A549 treated with CORT108297 at 1 μM for 4 hours (cell line): ENCODE results near the gene CCM2L. TPM values are rescaled to one million over a fixed set of nuclear protein-coding genes. Genes with fewer than 3 reads are reported as not detected.

Experiments
- total RNA-seq: library from RNA; stranded (reverse); fragments of 200-300 nt; extraction: Qiagen RNA extraction; gene quantifications from 5 replicates; pipeline ENCODE4 v1.2.3, GENCODE V29; 2022

CCM2L gene
- total RNA-seq, result 0.33 to 0.68 TPM (median 0.55 TPM) in 5 replicates

GRCh38 chr20:32010101-32010500 lies at the start of gene CCM2L:
Gene CCM2L (plus strand): TSS chr20:32010438. CDS start chr20:32010455, 17 bp downstream.

GRCh38 chr20:31967830-31968249 lies 42.4 kb upstream of the CCM2L start, which contains the start of gene XKR7:
Gene XKR7 (plus strand): TSS chr20:31968151. CDS start chr20:31968176, 25 bp downstream.

GRCh38 chr20:32052090-32052777 lies 42.0 kb downstream of the CCM2L start, which contains the start of gene HCK:
Gene HCK (plus strand): TSS chr20:32052242.

Other genes with a start within 250 kb of the CCM2L start
- gene MYLK2, start 191.1 kb upstream of the CCM2L start, total RNA-seq, result 0.35 to 0.77 TPM (median 0.50 TPM) in 5 replicates
- gene FOXS1, start 164.8 kb upstream of the CCM2L start, total RNA-seq, result 0.20 to 1.3 TPM (median 0.64 TPM) in 5 replicates
- 0.43 to 1.1 TPM (median 0.99 TPM) in 5 replicates for gene DUSP15, start 139.9 kb upstream of the CCM2L start, total RNA-seq
- gene TTLL9, start 139.8 kb upstream of the CCM2L start, total RNA-seq, result 0.02 to 0.15 TPM (median 0.06 TPM) in 4 of 5 replicates, not detected in the other
- gene PDRG1, start 58.4 kb upstream of the CCM2L start, total RNA-seq, result 29.9 to 37.6 TPM (median 33.4 TPM) in 5 replicates
- 0.02 TPM in 1 of 5 replicates, not detected in the others for gene XKR7, start 42.3 kb upstream of the CCM2L start, total RNA-seq
- 0.03 to 0.16 TPM (median 0.12 TPM) in 3 of 5 replicates, not detected in the others for gene HCK, start 41.8 kb downstream of the CCM2L start, total RNA-seq
- 33.6 to 39.4 TPM (median 38.7 TPM) in 5 replicates for gene TM9SF4, start 99.3 kb downstream of the CCM2L start, total RNA-seq
- gene PLAGL2, start 197.3 kb downstream of the CCM2L start, total RNA-seq, result 11.4 to 12.9 TPM (median 12.6 TPM) in 5 replicates
- 37.0 to 47.3 TPM (median 42.1 TPM) in 5 replicates for gene POFUT1, start 197.4 kb downstream of the CCM2L start, total RNA-seq